Heart left ventricle (tissue), 13 donors: ENCODE data around the gene MICB.
"Not testable (repeated sequence)": the region's sequence is repeated elsewhere in the genome, so short reads cannot be mapped to it uniquely, and the experiment has no call there.

Source experiments
- CTCF ChIP-seq, 12 donors: fragments of 200-600 bp; sonication (generic) in 4 of 12; IDR thresholded peaks; one replicate each; pipeline versions ENCODE4 v1.5.0 to v1.8.0; 2018 to 2022; ENCODE audit warnings: antibody characterized with exemption in 12 of 12, mild to moderate bottlenecking in 5 of 12
- POLR2A ChIP-seq, 2 donors: fragments of 450-650 bp; IDR thresholded peaks; one replicate each; pipeline ENCODE4 v1.6.1; 2017; ENCODE audit warnings: antibody characterized with exemption in 2 of 2, mild to moderate bottlenecking in 2 of 2, moderate library complexity in 2 of 2
- donor health status: ischemic (EF 13 %, LVEDD 7.1; RV severe dilation, severe dysfunction).
- donor health status: DM: no; HTN: yes; CAD: no.
- donor health status: DM: no; HTN: no; CAD: no.
- donor health status: ischemic (EF 25% LVEDD 6.9; RV normal size, moderate dysfunction).
- donor health status: ischemic (EF 25% LVEDD 5.7; RV mildly dilated, moderate dysfunction).
- donor health status: ischemic (EF 35%, LVEDD 5.7; RV mildly dilated, moderate dysfunction).
- donor health status: nonischemic (EF 11% LVEDD 7.7; RV severe dilation, severe dysfunction).
- donor health status: DM: yes; HTN: yes; CAD: no.
- donor health status: PGD.
- donor health status: ischemic (EF 29% LVEDD 5.4; RV normal size, mild dysfunction).
- donor health status: nonischemic (EF 23%, LVEDD 6.1; RV moderate dilation, normal function).

GRCh38 chr6:31509036-31509435 lies 11.1 kb downstream of the MICB start:
- TF ChIP-seq CTCF, POLR2A (IDR thresholded peaks at IDR 0.05): not testable (repeated sequence)
